Duodenal mucosa (tissue), 2 donors: Measurements from ENCODE around the gene PTPRG.
"Not testable (repeated sequence)": the region's sequence is repeated elsewhere in the genome, so short reads cannot be mapped to it uniquely, and the experiment has no call there.

ENCODE experiments used
- H3K27ac ChIP-seq: one replicate; pipeline ENCODE4 v1.7.0; 2013; ENCODE audit warnings: low read depth, low read length
- H3K27me3 ChIP-seq, 2 donors: one replicate each; pipeline ENCODE4 v1.7.0; 2013; ENCODE audit warnings: low read length in 2 of 2, control low read depth in 1 of 2; ENCODE audit not compliant: insufficient read depth in 2 of 2, control insufficient read depth in 1 of 2
- H3K36me3 ChIP-seq, 2 donors: one replicate each; pipeline ENCODE4 v1.7.0; 2013; ENCODE audit warnings: low read length in 2 of 2, control low read depth in 1 of 2; ENCODE audit not compliant: insufficient read depth in 2 of 2, control insufficient read depth in 1 of 2
- H3K4me1 ChIP-seq, 2 donors: one replicate each; pipeline ENCODE4 v1.7.0; 2013; ENCODE audit warnings: low read length in 2 of 2, control low read depth in 1 of 2; ENCODE audit not compliant: insufficient read depth in 2 of 2, control insufficient read depth in 1 of 2
- H3K4me3 ChIP-seq, 2 donors: one replicate each; pipeline ENCODE4 v1.7.0; 2013; ENCODE audit warnings: low read length in 2 of 2, low read depth in 1 of 2
- H3K9ac ChIP-seq, 2 donors: one replicate each; pipeline ENCODE4 v1.7.0; 2013; ENCODE audit warnings: low read length in 2 of 2, low read depth in 1 of 2
- H3K9me3 ChIP-seq, 2 donors: one replicate each; pipeline ENCODE4 v1.7.0; 2013; ENCODE audit warnings: low read length in 2 of 2, control low read depth in 1 of 2; ENCODE audit not compliant: control insufficient read depth in 1 of 2

PTPRG gene

GRCh38 chr3:61532739-61533500, 28.5 kb upstream of the PTPRG start:
- no peak overlapping the region for H3K4me3 ChIP-seq
- no peaks in the 10 kb centered on the region for H3K27me3 ChIP-seq
- no peak overlapping the region for H3K9ac ChIP-seq
- H3K36me3 ChIP-seq, result no peaks in the 10 kb centered on the region
- H3K4me1 ChIP-seq, result no peaks in the 10 kb centered on the region
- H3K27ac ChIP-seq, result no peak overlapping the region
- no peaks in the 10 kb centered on the region for H3K9me3 ChIP-seq

GRCh38 chr3:61535826-61536225, 25.5 kb upstream of the PTPRG start:
- Histone ChIP-seq H3K9ac (no peak overlapping the region), H3K27ac (no peak overlapping the region), H3K36me3 (no peaks in the 10 kb centered on the region), H3K4me1 (no peaks in the 10 kb centered on the region), H3K9me3 (no peaks in the 10 kb centered on the region), H3K27me3 (no peaks in the 10 kb centered on the region), H3K4me3 (no peak overlapping the region)

- Histone ChIP-seq H3K4me3 (no peak overlapping the region), H3K36me3 (no peaks in the 10 kb centered on the region), H3K27me3 (no peaks in the 10 kb centered on the region), H3K9me3 (no peaks in the 10 kb centered on the region), H3K9ac (no peak overlapping the region), H3K4me1 (no peaks in the 10 kb centered on the region), H3K27ac (no peak overlapping the region)
These were observed 24.0 kb upstream of the PTPRG start for GRCh38 chr3:61537366-61537765.

GRCh38 chr3:61538486-61538885, 22.9 kb upstream of the PTPRG start:
- Histone ChIP-seq H3K4me3 (no peak overlapping the region), H3K4me1 (no peaks in the 10 kb centered on the region), H3K27ac (no peak overlapping the region), H3K9me3 (no peaks in the 10 kb centered on the region), H3K27me3 (no peaks in the 10 kb centered on the region), H3K9ac (no peak overlapping the region), H3K36me3 (no peaks in the 10 kb centered on the region)

- Histone ChIP-seq H3K9me3 (no peaks in the 10 kb centered on the region), H3K9ac (no peak overlapping the region), H3K36me3 (no peaks in the 10 kb centered on the region), H3K4me3 (no peak overlapping the region), H3K27ac (no peak overlapping the region), H3K27me3 (no peaks in the 10 kb centered on the region), H3K4me1 (no peaks in the 10 kb centered on the region)
These were observed 19.7 kb upstream of the PTPRG start for GRCh38 chr3:61541694-61542093.

GRCh38 chr3:61545716-61546115, 15.7 kb upstream of the PTPRG start:
- Histone ChIP-seq H3K9me3 (no peaks in the 10 kb centered on the region), H3K27ac (no peak overlapping the region), H3K27me3 (no peaks in the 10 kb centered on the region), H3K4me3 (no peak overlapping the region), H3K36me3 (no peaks in the 10 kb centered on the region), H3K9ac (no peak overlapping the region), H3K4me1 (no peaks in the 10 kb centered on the region)

- no peak overlapping the region for H3K27ac ChIP-seq
- no peaks in the 10 kb centered on the region for H3K27me3 ChIP-seq
- no peak overlapping the region for H3K9ac ChIP-seq
- H3K4me1 ChIP-seq, result no peaks in the 10 kb centered on the region
- no peaks in the 10 kb centered on the region for H3K9me3 ChIP-seq
- H3K4me3 ChIP-seq, result no peak overlapping the region
- no peaks in the 10 kb centered on the region for H3K36me3 ChIP-seq
These were observed 13.7 kb upstream of the PTPRG start for GRCh38 chr3:61547625-61548024.

GRCh38 chr3:61552704-61553103, 8.7 kb upstream of the PTPRG start:
- H3K4me1 ChIP-seq, H3K9me3 ChIP-seq: not testable (repeated sequence)

GRCh38 chr3:61559136-61559731, 2.1 kb upstream of the PTPRG start:
- Histone ChIP-seq H3K9ac (no peak overlapping the region), H3K4me1 (peaks cover 5 to 6% of the 10 kb centered on the region in 2 donors), H3K27ac (no peak overlapping the region), H3K9me3 (no peaks in the 10 kb centered on the region), H3K27me3 (peaks cover 0 to 4% of the 10 kb centered on the region in 2 donors), H3K36me3 (no peaks in the 10 kb centered on the region), H3K4me3 (peak overlapping the region in 1 of 2 donors; percentile 5)

More at GRCh38 chr3:61552704-61553103, 8.7 kb upstream of the PTPRG start:
- H3K4me3 ChIP-seq, H3K36me3 ChIP-seq, H3K27ac ChIP-seq, H3K27me3 ChIP-seq, H3K9ac ChIP-seq: not testable (repeated sequence)

GRCh38 chr3:61560517-61561373, 626 bp upstream of the PTPRG start:
- peaks cover 0 to 6% of the 10 kb centered on the region in 2 donors for H3K27me3 ChIP-seq

More at GRCh38 chr3:61560517-61561373, 626 bp upstream of the PTPRG start:
- Histone ChIP-seq H3K27ac (peak overlapping the region; percentile 80), H3K9me3 (no peaks in the 10 kb centered on the region), H3K4me1 (peaks cover 13 to 14% of the 10 kb centered on the region in 2 donors), H3K4me3 (peak overlapping the region; percentile 82 to 85), H3K9ac (peak overlapping the region; percentile 70 to 74), H3K36me3 (no peaks in the 10 kb centered on the region)
